ENCODE results near the gene ANKEF1. TPM values are rescaled to one million over a fixed set of nuclear protein-coding genes. Genes with fewer than 3 reads are reported as not detected.

Gene ANKEF1
- total RNA-seq, 1 experiment from 2014 or later: 11.6 TPM

DNA sequence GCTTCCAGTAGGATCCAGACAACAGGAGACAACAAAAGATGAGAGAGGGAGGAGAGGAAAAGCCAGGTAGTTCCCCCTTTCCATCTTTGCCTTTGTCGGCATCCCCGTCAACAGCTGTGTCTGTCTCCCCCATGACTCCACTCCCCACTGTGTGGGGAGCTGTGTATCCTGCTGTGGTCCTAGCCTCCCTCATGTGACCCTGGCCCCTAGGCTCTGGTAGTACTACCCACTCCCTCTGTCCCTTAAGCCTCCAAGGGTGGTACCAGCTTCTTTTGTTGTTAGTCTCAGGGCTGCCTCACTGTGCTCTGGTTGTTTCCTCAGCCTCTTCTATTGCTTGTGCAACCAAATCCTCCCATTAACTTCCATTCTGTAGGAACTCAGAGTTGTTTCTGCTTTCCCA, 28.7 kb downstream of the ANKEF1 start:
- ChIA-PET CTCF (no interaction called here), POLR2A (ENCODE audit: unreplicated experiment) (no interaction called here)
- H3K4me3 ChIP-seq (ENCODE audit: low read length): no peak overlapping the region
- H3K27ac ChIP-seq (ENCODE audit: low read length): no peak overlapping the region
- H3K9me2 ChIP-seq (replicated peaks; ENCODE audit: low read length): no peaks in the 10 kb centered on the region
- H3K4me1 ChIP-seq (ENCODE audit: insufficient read depth, low read length): no peaks in the 10 kb centered on the region
- H3K9me3 ChIP-seq (ENCODE audit: low read length): no peaks in the 10 kb centered on the region
- no peaks in the 10 kb centered on the region for H3K27me3 ChIP-seq (ENCODE audit: low read length)
- no peaks in the 10 kb centered on the region for H3K36me3 ChIP-seq (ENCODE audit: low read depth, low read length)
- intact Hi-C loops (cut with micrococcal nuclease): no loop called here
- no TSS peak for BruUV-seq (replicated peaks)
- H3F3A ChIP-seq (ENCODE audit: low read length, unreplicated experiment): no peaks in the 10 kb centered on the region
- no peak for DNase-seq
- no peak overlapping the region for H3K9ac ChIP-seq (ENCODE audit: low read length)
- H3K4me2 ChIP-seq (ENCODE audit: low read length): no peak overlapping the region
- ATAC-seq: no peak
- H2AFZ ChIP-seq (ENCODE audit: low read length): no peak overlapping the region
- H3K79me2 ChIP-seq (ENCODE audit: low read length): no peaks in the 10 kb centered on the region
- H4K20me1 ChIP-seq (ENCODE audit: low read length): no peaks in the 10 kb centered on the region
- TF ChIP-seq, protein P1, sequence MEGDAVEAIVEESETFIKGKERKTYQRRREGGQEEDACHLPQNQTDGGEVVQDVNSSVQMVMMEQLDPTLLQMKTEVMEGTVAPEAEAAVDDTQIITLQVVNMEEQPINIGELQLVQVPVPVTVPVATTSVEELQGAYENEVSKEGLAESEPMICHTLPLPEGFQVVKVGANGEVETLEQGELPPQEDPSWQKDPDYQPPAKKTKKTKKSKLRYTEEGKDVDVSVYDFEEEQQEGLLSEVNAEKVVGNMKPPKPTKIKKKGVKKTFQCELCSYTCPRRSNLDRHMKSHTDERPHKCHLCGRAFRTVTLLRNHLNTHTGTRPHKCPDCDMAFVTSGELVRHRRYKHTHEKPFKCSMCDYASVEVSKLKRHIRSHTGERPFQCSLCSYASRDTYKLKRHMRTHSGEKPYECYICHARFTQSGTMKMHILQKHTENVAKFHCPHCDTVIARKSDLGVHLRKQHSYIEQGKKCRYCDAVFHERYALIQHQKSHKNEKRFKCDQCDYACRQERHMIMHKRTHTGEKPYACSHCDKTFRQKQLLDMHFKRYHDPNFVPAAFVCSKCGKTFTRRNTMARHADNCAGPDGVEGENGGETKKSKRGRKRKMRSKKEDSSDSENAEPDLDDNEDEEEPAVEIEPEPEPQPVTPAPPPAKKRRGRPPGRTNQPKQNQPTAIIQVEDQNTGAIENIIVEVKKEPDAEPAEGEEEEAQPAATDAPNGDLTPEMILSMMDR (conservative IDR thresholded peaks at IDR 0.05; ENCODE audit: low read depth, low read length): no peak
- TF ChIP-seq EZH2phosphoT487 (IDR thresholded peaks at IDR 0.05; ENCODE audit: borderline replicate concordance, low read length) (no peak), EZH2 (IDR thresholded peaks at IDR 0.05; ENCODE audit: low read length, unreplicated experiment) (no peak)

DNA sequence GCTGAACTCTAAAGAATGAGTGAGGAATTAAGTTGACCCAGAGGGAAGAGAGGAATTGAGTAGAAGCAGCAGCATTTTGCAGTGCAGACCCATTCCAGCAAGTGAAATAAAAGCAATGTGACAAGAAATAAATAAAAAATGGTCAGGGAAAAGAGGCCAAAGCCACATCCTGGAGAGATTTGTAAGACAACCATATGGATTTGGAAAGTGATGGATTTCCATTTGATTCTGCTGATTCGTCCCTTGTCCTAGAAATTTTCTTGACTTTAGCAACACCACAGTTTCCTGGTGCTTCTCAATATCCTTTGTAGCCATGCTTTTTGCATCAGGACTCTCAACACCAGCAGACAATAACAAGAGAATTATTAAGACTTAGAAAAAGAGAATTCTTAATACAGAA, 29.8 kb downstream of the ANKEF1 start:
- no peak for DNase-seq
- BruUV-seq (replicated peaks): no TSS peak

GRCh38 chr20:10065154-10065833, 30.5 kb downstream of the ANKEF1 start:
- DNase-seq (peak; percentile 40), ATAC-seq (no peak)
- CTCF ChIA-PET: no interaction called here
- H3K4me1 ChIP-seq (ENCODE audit: insufficient read depth, low read length): no peaks in the 10 kb centered on the region
- no peaks in the 10 kb centered on the region for H3K9me2 ChIP-seq (replicated peaks; ENCODE audit: low read length)
- H3K9ac ChIP-seq (ENCODE audit: low read length): no peak overlapping the region
- POLR2A ChIA-PET (ENCODE audit: unreplicated experiment): no interaction called here
- H3K79me2 ChIP-seq (ENCODE audit: low read length): no peaks in the 10 kb centered on the region
- no peaks in the 10 kb centered on the region for H3F3A ChIP-seq (ENCODE audit: low read length, unreplicated experiment)
- H3K27me3 ChIP-seq (ENCODE audit: low read length): no peaks in the 10 kb centered on the region
- intact Hi-C loops (cut with micrococcal nuclease): no loop called here
- no peak overlapping the region for H2AFZ ChIP-seq (ENCODE audit: low read length)
- no TSS peak for BruUV-seq (replicated peaks)
- TF ChIP-seq EZH2phosphoT487 (IDR thresholded peaks at IDR 0.05; ENCODE audit: borderline replicate concordance, low read length) (no peak), EZH2 (IDR thresholded peaks at IDR 0.05; ENCODE audit: low read length, unreplicated experiment) (no peak)
- TF ChIP-seq, protein P1 (conservative IDR thresholded peaks at IDR 0.05; ENCODE audit: low read depth, low read length): no peak
- H3K4me3 ChIP-seq (ENCODE audit: low read length): no peak overlapping the region
- H3K27ac ChIP-seq (ENCODE audit: low read length): no peak overlapping the region
- no peaks in the 10 kb centered on the region for H4K20me1 ChIP-seq (ENCODE audit: low read length)
- H3K36me3 ChIP-seq (ENCODE audit: low read depth, low read length): no peaks in the 10 kb centered on the region
- no peak overlapping the region for H3K4me2 ChIP-seq (ENCODE audit: low read length)
- no peaks in the 10 kb centered on the region for H3K9me3 ChIP-seq (ENCODE audit: low read length)

More for the DNA sequence above, 29.8 kb downstream of the ANKEF1 start:
- Histone ChIP-seq H3K36me3 (ENCODE audit: low read depth, low read length) (no peaks in the 10 kb centered on the region), H3K9me3 (ENCODE audit: low read length) (no peaks in the 10 kb centered on the region), H3K4me1 (ENCODE audit: insufficient read depth, low read length) (no peaks in the 10 kb centered on the region), H3K27ac (ENCODE audit: low read length) (no peak overlapping the region), H3K9me2 (replicated peaks; ENCODE audit: low read length) (no peaks in the 10 kb centered on the region), H2AFZ (ENCODE audit: low read length) (no peak overlapping the region), H3F3A (ENCODE audit: low read length, unreplicated experiment) (no peaks in the 10 kb centered on the region), H3K79me2 (ENCODE audit: low read length) (no peaks in the 10 kb centered on the region), H3K4me2 (ENCODE audit: low read length) (no peak overlapping the region), H3K27me3 (ENCODE audit: low read length) (no peaks in the 10 kb centered on the region), H3K4me3 (ENCODE audit: low read length) (no peak overlapping the region), H3K9ac (ENCODE audit: low read length) (no peak overlapping the region), H4K20me1 (ENCODE audit: low read length) (no peaks in the 10 kb centered on the region)
- POLR2A ChIA-PET (ENCODE audit: unreplicated experiment): no interaction called here
- intact Hi-C loops (cut with micrococcal nuclease): no loop called here
- ATAC-seq: no peak
- no peak for TF ChIP-seq EZH2 (IDR thresholded peaks at IDR 0.05; ENCODE audit: low read length, unreplicated experiment)
- CTCF ChIA-PET: no interaction called here

Data from PC-3 (cell line).